ENCODE results near the gene SUSD1.

- TF ChIP-seq, protein P1, sequence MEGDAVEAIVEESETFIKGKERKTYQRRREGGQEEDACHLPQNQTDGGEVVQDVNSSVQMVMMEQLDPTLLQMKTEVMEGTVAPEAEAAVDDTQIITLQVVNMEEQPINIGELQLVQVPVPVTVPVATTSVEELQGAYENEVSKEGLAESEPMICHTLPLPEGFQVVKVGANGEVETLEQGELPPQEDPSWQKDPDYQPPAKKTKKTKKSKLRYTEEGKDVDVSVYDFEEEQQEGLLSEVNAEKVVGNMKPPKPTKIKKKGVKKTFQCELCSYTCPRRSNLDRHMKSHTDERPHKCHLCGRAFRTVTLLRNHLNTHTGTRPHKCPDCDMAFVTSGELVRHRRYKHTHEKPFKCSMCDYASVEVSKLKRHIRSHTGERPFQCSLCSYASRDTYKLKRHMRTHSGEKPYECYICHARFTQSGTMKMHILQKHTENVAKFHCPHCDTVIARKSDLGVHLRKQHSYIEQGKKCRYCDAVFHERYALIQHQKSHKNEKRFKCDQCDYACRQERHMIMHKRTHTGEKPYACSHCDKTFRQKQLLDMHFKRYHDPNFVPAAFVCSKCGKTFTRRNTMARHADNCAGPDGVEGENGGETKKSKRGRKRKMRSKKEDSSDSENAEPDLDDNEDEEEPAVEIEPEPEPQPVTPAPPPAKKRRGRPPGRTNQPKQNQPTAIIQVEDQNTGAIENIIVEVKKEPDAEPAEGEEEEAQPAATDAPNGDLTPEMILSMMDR (IDR thresholded peaks at IDR 0.05): no peak
- TF ChIP-seq POLR2A (IDR thresholded peaks at IDR 0.05): no peak
Observed at GRCh38 chr9:112186695-112187094, 11.6 kb upstream of the SUSD1 start.
